LHCN-M2 (cell line): Measurements from ENCODE around the gene CCDC88A. TPM values are rescaled to one million over a fixed set of nuclear protein-coding genes. Genes with fewer than 3 reads are reported as not detected.
"Not testable (repeated sequence)": the region's sequence is repeated elsewhere in the genome, so short reads cannot be mapped to it uniquely, and the experiment has no call there.

Source experiments
- DNase-seq: peaks from one replicate; pipeline ENCODE4 v3.0.0-alpha.2; 2012; ENCODE audit warnings: low read depth
- total RNA-seq: library from RNA; depleted of rRNA; stranded (reverse); fragments of >200 nt; gene quantifications from 2 replicates; pipeline ENCODE4 v1.2.3, GENCODE V29; 2014

CCDC88A gene
- total RNA-seq, 1 experiment from 2014 or later: 77.1 TPM

DNA sequence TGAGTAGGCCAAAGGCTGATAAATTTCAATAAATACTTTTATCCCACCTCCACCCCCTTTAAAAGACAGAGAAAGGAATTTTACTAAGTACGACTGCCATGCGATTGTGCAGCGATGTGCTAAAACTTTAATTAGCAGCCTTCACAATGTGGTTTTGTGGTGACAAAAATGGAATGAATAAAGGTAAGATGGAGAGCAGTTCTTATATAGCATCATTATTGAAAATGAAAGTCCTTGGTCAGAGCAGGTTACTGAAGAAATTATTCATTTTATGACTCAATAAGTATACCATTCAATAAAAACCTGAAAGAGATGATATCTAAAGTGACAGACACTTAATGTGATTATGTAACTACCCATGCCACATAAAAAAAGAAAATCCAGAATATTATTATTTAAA, 117.4 kb downstream of the CCDC88A start:
- DNase-seq: no peak

DNA sequence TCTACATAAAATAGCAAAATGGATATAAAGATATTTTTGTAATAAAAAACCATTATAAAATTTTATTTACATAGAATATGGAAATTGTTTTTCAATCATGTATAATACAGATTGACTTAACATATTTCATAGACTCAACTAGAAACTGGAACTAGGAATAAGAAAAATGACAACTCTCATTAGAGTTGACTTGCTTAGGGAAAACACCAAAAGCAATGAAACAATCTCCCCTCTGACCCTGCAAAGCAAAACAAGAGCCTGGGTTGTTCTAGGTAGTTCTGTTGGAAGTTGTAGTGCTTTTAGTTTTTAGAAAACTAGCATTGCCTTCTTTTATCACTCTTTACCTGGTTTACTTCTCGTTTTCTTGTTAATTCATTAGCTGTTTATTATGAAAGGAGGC, 118.4 kb downstream of the CCDC88A start:
- no peak for DNase-seq

DNA sequence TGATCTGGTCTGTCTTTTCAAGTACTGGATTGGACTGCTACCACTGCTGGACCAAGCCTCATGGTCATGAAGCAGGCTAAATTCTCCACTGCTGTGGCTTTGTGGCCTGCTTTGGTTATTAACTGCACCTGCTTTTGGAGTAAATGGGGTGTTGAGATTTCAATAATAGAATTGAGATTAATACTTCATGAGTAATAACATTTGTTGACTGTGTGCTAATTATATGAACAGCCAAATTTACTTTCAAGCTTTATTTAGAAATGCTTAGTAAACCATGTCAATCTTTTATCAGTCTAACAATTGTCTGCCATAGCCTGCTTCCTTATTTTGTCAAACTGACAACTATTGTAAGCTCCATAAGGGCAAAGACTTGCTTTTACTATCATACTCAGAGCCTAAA, 123.3 kb downstream of the CCDC88A start:
- no peak for DNase-seq

DNA sequence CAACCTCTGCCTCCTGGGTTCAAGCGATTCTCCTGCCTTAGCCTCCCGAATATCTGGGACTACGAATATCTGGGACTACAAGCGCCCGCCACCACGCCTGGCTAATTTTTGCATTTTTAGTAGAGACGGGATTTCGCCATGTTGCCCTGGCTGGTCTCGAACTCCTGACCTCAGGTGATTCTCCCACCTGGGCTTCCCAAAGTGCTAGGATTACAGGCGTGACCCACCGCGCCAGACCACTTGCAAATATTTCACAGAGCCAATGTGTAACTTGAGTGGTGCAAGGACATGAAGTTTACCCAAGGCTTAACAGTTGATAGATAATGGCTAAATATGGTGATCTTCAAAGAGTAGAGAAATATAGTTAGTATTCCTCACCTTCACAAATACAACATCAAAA, 136.6 kb downstream of the CCDC88A start:
- DNase-seq: no peak

DNA sequence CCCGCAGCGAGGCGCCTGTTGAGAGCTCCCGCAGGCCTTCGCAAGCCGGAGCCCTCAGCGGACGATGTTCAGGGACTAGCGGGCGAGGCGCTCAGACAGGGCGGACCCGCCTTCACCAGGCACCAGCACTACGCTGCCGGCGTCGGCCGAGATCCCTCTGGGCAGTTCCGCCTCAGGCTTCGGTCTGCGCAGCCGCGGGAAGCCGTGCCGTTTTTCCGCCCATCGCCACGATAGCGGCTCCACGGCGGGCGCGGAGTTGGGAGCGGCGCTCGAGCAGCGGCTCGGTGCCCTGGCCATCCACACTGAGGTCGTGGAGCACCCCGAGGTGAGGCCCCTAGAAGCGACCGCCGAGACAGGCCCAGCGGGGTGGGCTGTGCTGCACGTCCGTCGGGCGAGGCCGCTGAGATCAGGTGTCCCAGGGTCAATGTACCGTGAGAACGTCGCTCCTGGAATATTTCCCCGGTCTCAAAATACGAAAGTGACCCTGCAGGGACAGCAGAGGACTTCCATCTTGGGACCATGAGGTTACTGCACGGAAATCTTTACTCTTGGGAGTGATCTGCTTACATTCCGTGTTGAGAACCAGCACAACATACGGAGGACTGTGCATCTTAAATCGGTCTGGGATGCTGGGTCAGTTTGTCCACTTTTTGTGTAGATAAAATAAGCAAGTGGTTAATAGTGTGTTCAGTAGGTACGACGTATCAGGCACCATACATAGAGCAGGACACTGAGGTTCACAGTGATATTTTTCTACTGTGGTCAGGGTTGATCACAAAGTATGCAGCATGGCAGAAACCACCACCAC, 137.3 kb downstream of the CCDC88A start:
- peak; percentile 72 for DNase-seq

DNA sequence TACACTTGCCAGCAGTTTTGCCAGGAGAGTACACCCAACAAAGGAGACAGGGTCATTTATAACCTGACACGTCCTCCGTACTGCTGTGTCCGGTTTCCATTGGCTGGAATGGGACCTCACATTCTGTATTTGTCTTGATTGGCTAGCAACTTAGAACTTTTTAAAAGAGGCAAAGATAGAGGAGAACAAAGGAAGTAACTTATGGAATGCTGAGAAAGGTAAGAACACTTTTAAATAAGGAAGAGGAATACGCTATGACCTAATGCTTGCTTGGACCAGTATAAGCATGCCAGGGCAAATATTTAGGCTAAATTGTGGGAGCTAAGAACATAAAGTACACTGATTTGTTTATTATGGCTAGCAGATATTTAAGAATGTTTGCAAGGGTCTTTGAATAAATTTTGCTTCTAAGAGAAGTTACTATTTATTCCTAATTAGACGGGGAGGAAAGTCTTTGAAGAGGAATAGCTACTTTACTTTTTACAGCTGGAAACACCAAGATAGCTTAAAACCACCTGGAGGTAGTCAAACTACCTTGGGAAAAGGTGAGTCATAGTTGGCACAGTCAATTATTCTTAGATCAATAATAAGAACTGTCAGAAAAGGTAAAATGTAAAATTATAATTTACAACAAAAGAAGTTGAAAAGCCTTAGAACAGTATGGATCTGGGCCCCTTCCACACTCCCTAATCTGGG, 138.7 kb downstream of the CCDC88A start:
- not testable (repeated sequence) for DNase-seq

DNA sequence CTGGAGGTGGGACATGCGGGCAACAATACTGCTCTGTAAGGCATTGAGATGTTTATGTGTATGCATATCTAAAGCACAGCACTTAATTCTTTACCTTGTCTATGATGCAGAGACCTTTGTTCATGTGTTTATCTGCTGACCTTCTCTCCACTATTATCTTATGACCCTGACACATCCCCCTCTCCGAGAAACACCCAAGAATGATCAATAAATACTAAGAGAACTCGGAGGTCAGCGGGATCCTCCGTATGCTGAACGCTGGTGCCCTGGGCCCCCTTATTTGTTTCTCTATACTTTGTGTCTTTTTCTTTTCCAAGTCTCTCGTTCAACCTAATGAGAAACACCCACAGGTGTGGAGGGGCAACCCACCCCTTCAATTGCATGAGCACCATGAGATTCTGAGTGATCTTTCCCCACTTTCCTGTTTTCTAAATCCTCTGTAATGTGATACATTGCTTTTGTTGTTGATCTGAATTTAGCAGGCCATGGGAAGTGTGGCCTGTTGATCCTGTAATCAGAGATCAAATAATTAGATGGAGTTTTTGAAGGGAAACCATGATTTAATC, 139.7 kb downstream of the CCDC88A start:
- not testable (repeated sequence) for DNase-seq

DNA sequence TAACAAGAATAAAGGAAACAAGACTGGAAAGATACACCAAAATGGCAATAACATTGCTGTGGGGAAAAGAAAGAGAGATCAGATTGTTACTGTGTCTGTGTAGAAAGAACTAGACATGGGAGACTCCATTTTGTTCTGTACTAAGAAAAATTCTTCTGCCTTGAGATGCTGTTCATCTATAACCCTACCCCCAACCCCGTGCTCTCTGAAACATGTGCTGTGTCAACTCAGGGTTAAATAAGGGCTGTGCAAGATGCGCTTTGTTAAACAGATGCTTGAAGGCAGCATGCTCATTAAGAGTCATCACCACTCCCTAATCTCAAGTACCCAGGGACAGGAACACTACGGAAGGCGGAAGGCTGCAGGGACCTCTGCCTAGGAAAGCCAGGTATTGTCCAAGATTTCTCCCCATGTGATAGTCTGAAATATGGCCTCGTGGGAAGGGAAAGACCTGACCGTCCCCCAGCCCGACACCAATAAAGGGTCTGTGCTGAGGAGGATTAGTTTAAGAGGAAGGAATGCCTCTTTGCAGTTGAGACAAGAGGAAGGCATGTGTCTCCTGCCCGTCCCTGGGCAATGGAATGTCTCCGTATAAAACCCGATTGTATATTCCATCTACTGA, 140.3 kb downstream of the CCDC88A start:
- DNase-seq: not testable (repeated sequence)

DNA sequence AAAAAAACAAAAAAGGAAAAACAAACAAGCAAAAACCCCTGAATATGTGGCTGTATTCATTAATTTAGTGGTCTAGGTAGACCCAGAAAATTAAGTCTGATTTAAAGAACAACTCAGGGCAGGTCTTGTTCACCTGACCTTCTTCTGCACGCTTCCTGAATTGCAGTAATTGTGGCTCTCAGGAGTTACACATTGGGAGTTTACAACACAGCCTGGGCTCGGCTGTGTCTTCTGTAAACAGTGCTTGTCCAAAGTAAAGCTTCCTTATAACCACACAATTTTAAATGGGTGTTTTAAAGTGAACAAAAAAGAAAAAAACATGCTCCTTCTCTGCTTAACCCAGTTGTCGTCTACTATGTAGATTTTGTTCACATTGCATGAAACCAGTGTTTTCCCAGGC, 142.3 kb downstream of the CCDC88A start:
- DNase-seq: no peak

DNA sequence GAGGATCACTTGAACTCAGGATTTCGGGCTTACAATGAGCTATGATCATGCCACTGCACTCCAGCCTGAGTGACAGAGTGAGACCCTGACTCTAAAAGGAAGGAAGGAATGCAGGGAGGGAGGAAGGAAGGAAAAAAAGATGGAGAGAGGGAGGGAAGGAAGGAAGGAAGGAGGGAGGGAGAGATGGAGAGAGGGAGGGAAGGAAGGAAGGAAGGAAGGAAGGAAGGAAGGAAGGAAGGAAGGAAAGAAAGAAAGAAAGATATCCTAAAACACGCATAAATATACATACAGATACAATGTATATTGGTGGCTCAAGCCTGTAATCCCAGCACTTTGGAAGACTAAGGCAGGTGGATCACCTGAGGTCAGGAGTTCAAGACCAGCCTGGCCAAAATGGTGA, 145.3 kb downstream of the CCDC88A start:
- not testable (repeated sequence) for DNase-seq

DNA sequence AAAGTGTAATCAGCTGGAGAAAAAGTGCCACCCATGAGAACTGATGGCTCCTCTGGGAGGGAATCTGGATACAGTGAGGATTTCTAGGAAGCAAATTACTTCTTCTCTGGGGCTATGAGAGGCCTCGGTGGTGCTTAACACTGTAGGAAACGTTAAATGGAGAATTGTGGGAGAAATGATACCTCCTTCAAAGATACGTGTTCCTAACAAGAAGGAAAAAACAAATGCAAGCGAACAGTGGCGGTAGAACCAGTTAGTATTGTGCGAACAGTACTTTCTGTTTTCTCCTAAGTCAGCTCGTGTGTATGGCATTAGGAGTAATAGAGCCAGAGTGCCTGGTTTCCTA, 150.0 kb downstream of the CCDC88A start:
- peak; percentile 18 for DNase-seq

DNA sequence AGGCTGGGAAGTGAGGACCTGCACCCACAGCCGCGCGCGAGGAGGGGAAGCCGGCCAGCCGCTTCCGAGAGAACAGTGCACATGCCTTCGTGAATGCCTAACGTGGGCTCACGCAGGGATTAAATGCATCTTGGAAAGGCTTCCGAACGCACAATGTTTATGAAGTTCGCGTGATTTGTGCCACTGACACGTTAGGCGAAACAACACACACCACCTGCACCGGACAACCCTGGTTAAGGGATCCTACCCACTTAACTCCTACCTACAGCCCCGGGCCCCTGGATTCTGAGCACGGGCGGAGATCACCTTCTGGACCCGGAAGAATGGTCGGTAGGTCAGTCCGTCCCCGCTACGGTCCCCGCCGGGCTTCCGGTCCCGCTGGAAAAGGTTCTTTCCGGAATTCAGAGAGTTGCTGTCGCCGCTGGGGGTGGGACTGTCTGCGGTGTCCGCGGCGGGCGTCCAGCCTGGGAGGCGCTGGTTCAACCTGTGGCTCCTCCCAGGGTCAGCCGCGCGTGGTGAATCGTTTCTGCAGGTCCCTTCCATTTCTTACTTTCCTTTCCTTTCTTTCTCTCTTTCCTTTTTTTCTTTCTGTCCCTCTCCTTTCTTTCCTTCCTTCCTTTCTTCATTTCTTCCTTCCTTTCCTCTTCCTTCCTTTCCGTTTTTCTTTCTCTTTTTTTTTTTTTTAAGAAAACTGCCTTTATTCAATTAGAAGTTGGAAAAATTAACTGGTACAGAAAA, 150.6 kb downstream of the CCDC88A start, which contains the start of gene MTIF2:
TSS of gene MTIF2 (minus strand) at position 325 of the 738 bp plus-strand sequence. CDS start 5,373 bp downstream, outside the sequence.
- peak; percentile 92 for DNase-seq

DNA sequence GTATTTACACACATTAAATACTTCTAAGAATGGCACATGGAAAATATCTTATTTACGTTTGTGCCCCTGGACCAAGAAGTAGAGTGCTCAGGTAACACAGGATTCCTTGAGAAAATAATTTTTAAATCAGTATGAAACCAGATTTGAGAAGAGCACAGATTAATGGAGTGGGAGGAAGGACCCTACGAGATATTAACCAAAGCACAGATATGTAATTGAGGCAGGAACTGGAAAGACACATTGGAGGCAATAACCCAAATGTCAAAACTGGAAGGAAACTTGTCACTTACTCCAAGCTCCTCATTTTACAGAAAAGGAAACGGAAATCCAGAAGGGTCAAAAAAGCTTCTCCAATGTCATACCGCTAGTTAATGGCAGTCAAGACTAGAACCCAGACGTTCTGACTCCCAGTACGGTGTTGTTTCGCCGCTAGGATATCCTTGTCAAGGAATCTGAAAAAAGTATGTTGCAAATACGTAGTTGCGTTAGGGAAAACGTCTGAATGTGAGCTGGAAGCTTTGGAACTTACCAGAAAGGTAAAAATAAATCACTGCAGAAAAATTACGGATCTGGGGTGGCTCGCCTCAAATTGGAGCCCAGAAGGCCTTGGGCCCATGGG, 151.3 kb downstream of the CCDC88A start:
- DNase-seq: no peak

DNA sequence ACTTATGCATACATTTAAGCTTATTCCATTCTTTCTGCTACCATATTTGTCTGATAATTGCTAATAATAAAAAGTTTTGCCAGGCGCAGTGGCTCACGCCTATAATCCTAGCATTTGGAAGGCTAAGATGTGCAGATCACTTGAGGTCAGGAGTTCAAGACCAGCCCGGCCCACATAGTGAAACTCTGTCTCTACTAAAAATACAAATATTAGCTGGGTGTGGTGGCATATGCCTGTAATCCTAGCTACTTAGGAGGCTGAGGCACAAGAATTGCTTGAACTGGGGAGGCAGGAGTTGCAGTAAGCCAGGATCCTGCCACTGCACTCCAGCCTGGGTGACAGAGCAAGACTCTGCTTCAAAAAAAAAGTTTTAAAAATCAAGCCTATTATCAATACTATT, 160.1 kb downstream of the CCDC88A start:
- DNase-seq: not testable (repeated sequence)

DNA sequence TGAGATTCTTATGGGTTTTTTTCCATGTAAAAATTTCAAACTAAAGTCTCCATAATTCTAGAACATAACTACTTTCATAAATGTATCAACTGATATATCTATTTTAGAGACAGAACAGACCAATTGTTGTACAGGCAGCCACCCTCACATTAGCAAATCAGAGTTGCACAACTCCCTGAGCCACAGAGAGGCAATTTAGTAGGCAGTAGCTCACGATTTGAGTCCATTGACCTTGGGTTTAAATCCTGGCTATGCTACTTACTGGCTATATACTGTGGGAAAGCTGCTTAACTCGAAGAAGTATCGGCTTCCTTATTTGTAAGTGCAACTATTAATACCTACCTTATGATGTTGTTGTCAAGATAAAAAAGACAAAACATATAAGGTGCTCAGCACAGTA, 166.8 kb downstream of the CCDC88A start:
- no peak for DNase-seq

DNA sequence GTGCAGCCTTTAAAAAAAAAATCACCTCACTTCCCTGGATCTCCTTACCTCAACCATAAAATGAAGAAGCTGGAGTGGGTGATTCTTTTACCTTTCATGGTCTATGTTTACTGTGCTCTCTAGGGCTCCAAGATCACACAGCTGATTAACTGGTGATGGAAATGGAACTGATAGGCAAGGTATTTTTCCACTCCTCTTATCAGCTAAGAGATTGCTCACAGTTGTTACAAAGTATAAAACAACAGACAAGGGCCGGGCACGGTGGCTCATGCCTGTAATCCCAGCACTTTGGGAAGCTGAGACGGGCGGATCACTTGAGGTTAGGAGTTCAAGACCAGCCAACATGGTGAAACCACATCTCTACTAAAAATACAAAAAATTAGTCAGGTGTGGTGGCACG, 172.6 kb downstream of the CCDC88A start:
- DNase-seq: no peak

DNA sequence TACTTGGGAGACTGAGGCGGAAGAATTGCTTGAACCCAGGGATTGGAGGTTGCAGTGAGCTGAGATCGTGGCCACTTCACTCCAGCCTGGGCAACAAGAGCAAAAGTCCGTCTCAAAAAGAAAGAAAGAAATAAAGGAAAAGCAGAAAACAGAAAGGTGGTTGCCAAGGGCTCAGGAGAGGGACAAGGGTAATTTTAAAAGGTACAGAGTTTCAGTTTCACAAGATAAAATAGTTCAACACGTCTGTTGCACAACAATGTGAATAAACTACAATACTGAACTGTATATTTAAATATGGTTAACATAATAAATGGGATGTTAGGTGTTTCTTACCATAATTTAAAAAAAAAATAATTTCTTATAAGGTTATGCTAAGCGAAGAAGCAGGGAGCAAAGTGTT, 174.2 kb downstream of the CCDC88A start:
- no peak for DNase-seq

DNA sequence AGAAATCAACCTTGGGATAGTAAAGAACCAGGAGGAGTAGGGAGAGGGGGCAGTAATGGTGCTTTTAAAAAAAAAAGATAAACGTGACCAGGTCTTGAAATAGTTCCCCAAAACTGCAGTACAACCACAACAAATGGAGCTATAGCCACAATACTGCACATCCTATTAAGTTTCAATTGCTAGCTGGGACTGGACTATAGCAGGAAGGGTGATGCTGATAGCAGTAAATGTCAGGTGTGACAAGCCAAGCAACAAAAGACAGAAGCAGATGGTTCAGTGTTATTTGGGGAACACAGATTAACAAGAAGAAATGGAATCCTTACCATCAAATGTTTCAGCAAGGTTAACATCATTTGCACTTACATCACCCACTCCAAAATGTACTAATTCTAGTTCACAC, 177.0 kb downstream of the CCDC88A start:
- DNase-seq: no peak

DNA sequence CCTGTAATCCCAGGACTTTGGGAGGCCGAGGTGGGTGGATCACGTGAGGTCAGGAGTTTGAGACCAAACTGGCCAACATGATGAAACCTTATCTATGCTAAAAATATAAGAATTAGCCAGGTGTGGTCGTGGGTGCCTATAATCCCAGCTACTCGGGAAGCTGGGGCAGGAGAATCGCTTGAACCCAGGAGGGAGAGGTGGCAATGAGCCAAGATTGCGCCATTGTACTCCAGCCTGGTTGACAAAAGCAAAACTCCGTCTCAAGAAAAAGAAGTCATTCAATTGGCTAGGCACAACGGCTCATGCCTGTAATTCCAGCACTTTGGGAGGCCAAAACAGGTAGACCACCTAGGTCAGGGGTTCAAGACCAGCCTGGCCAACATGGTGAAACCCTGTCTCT, 178.1 kb downstream of the CCDC88A start:
- not testable (repeated sequence) for DNase-seq

DNA sequence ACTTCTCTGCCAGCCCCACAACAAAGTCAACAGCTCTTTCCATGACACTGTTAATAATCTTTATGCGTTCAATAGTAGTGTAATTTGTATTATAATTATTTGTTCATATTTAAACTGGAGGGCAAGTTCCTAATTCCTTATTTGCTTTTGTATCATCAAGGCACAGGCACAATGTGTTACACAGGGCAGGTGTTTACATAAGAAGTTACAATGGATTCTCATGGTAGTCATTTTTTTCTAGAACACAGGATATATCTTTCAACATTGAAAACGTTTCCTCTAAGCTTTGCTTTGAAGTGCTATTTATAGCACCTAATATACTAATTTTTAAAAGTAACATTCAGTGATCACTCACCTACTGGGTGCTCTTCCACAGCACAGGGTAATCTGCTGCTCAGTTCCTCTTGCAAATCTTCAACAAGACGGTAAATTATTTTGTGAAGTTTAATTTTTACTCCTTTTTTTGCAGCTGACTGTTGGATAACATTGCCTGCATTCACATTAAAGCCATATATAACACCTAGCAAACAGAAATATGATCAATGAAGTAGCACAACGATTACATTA, 179.9 kb downstream of the CCDC88A start:
- DNase-seq: no peak
